WTC11 (cell line): ENCODE measurements around the gene KLRF1.

Source experiments
- TCF7 ChIP-seq: sonication (generic); formaldehyde crosslinking; IDR thresholded peaks from 2 replicates; pipeline ENCODE4 v1.8.0; 2022; ENCODE audit warnings: mild to moderate bottlenecking, low read depth, missing genetic modification reagents, moderate library complexity
- TF ChIP-seq, protein P1 (sequence below): fragments of 200-600 bp; IDR thresholded peaks from 2 replicates; pipeline ENCODE4 v1.8.0; 2022; ENCODE audit warnings: antibody characterized with exemption

GRCh38 chr12:9881988-9882387, 54.7 kb downstream of the KLRF1 start:
- no peak for TF ChIP-seq TCF7 (CRISPR knock-in tag)
- TF ChIP-seq, protein P1, sequence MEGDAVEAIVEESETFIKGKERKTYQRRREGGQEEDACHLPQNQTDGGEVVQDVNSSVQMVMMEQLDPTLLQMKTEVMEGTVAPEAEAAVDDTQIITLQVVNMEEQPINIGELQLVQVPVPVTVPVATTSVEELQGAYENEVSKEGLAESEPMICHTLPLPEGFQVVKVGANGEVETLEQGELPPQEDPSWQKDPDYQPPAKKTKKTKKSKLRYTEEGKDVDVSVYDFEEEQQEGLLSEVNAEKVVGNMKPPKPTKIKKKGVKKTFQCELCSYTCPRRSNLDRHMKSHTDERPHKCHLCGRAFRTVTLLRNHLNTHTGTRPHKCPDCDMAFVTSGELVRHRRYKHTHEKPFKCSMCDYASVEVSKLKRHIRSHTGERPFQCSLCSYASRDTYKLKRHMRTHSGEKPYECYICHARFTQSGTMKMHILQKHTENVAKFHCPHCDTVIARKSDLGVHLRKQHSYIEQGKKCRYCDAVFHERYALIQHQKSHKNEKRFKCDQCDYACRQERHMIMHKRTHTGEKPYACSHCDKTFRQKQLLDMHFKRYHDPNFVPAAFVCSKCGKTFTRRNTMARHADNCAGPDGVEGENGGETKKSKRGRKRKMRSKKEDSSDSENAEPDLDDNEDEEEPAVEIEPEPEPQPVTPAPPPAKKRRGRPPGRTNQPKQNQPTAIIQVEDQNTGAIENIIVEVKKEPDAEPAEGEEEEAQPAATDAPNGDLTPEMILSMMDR = no peak
